Choroid plexus epithelial cell (primary cell): ENCODE results near the gene ATG14.
A peak's percentile ranks its signal among the peaks of the same experiment; 100 is the strongest.
"Not testable (repeated sequence)": the region's sequence is repeated elsewhere in the genome, so short reads cannot be mapped to it uniquely, and the experiment has no call there.

Experiments used
- DNase-seq: peaks from one replicate; pipeline ENCODE4 v3.0.0-alpha.2; 2010; ENCODE audit warnings: low read depth
- H3K4me3 ChIP-seq: 2 replicates; pipeline ENCODE4 v1.5.1; 2011; ENCODE audit warnings: low read depth, mild to moderate bottlenecking, control low read depth, low read length, moderate library complexity
- TF ChIP-seq, protein P1 (sequence below): conservative IDR thresholded peaks from 2 replicates; pipeline ENCODE4 v1.5.1; 2011; ENCODE audit warnings: low read depth, mild to moderate bottlenecking, control low read depth, inconsistent platforms, low read length, moderate library complexity

Gene ATG14

DNA sequence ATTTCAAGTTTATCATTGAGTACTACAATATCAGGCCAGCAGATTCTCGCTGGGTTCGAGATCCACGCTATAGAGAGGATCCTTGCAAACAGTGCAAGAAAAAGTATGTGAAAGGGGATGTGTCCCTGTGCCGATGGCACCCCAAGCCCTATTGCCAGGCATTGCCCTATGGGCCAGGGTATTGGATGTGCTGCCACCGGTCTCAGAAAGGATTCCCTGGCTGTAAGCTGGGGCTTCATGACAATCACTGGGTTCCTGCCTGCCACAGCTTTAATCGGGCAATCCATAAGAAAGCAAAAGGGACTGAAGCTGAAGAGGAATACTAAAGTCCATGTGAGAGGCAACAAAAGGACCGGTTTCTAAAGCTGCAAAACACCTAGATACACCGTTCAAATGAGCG is 59.4 kb downstream of the ATG14 start:
- TF ChIP-seq, protein P1, sequence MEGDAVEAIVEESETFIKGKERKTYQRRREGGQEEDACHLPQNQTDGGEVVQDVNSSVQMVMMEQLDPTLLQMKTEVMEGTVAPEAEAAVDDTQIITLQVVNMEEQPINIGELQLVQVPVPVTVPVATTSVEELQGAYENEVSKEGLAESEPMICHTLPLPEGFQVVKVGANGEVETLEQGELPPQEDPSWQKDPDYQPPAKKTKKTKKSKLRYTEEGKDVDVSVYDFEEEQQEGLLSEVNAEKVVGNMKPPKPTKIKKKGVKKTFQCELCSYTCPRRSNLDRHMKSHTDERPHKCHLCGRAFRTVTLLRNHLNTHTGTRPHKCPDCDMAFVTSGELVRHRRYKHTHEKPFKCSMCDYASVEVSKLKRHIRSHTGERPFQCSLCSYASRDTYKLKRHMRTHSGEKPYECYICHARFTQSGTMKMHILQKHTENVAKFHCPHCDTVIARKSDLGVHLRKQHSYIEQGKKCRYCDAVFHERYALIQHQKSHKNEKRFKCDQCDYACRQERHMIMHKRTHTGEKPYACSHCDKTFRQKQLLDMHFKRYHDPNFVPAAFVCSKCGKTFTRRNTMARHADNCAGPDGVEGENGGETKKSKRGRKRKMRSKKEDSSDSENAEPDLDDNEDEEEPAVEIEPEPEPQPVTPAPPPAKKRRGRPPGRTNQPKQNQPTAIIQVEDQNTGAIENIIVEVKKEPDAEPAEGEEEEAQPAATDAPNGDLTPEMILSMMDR: no peak
- H3K4me3 ChIP-seq: no peak overlapping the region
- no peak for DNase-seq

GRCh38 chr14:55351111-55351510 is 60.5 kb downstream of the ATG14 start:
- TF ChIP-seq, protein P1: no peak
- DNase-seq: no peak
- no peak overlapping the region for H3K4me3 ChIP-seq

DNA sequence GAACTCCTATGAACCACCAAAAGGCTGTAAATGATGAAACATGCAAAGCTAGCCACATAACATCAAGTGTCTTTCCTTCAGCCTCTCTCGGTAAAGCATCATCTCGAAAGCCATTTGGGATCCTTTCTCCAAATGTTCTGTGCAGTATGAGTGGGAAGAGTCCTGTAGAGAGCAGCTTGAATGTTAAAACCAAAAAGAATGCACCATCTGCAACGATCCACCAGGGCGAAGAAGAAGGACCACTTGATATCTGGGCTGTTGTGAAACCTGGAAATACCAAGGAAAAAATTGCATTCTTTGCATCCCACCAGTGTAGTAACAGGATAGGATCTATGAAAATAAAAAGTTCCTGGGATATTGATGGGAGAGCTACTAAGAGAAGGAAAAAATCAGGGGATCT is 61.2 kb downstream of the ATG14 start:
- TF ChIP-seq, protein P1: peak; percentile 5
- no peak for DNase-seq

GRCh38 chr14:55349565-55349964 is 62.1 kb downstream of the ATG14 start:
- TF ChIP-seq, protein P1: no peak
- DNase-seq: no peak
- H3K4me3 ChIP-seq: no peak overlapping the region

More for the DNA sequence above, 61.2 kb downstream of the ATG14 start:
- no peak overlapping the region for H3K4me3 ChIP-seq

DNA sequence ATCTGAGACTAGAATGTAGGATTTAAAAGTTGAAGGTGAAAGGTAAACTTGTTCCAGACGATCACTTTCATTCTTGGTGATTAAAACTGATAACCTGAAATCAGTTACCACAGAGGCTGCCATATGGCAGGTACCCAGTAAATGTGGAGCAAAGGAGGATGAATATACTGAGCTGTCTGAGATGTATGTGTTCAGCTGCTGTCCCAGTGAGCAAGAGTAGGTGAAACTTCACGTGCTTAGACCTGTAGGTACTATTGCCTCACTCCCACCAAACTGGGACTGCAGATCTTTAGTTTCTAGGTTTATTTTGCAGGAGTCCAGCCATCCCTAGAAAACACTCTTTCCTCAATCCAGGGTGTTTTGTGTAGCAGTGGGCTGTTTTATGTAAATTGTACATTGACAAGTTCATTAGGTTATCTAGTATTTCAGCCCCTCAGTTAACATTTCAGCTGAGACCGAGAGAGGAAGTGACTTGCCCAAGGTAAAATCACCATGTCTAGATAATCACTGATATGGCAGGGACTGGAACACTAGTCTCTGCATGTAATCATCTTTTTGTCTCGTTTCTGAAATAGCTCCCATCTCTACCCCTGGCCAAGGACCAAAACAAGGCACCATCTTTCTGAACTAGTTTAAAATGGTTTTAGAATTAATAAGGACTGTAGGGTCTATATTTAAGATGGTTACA is 62.7 kb downstream of the ATG14 start:
- H3K4me3 ChIP-seq: no peak overlapping the region
- TF ChIP-seq, protein P1: no peak
- no peak for DNase-seq

GRCh38 chr14:55347748-55348147 is 63.9 kb downstream of the ATG14 start:
- DNase-seq: no peak
- TF ChIP-seq, protein P1: no peak
- H3K4me3 ChIP-seq: no peak overlapping the region

- H3K4me3 ChIP-seq: no peak overlapping the region
- TF ChIP-seq, protein P1: no peak
- no peak for DNase-seq
Observed at GRCh38 chr14:55347040-55347439, 64.6 kb downstream of the ATG14 start.

DNA sequence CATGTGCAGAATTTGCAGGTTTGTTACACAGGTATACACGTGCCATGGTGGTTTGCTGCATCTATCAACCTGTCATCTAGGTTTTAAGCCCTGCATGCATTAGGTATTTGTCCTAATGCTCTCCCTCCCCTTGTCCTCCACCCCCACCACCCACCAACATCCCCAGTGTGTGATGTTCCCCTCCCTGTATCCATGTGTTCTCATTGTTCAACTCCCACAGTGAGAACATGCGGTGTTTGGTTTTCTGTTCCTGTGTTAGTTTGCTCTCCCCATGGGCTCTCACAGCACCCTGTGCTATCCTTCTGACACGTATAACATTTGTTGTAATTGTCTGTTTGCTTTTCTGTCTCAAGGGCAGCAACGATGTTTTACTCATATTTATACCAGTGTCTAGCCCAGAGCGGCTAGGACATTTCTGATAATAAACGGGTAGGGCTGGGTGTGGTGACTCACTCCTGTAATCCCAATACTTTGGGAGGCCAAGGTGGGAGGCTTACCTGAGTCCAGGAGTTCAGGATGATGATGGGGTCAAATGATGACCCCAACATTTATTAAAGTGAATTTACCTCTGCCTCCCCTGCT is 67.0 kb downstream of the ATG14 start:
- not testable (repeated sequence) for DNase-seq, H3K4me3 ChIP-seq
